ENCODE data around the gene SLC9A9. TPM values are rescaled to one million over a fixed set of nuclear protein-coding genes. Genes with fewer than 3 reads are reported as not detected.

SLC9A9 gene
- total RNA-seq, 4 donors from 2014 or later = 2.1 to 40.4 (median 7.2) TPM

DNA sequence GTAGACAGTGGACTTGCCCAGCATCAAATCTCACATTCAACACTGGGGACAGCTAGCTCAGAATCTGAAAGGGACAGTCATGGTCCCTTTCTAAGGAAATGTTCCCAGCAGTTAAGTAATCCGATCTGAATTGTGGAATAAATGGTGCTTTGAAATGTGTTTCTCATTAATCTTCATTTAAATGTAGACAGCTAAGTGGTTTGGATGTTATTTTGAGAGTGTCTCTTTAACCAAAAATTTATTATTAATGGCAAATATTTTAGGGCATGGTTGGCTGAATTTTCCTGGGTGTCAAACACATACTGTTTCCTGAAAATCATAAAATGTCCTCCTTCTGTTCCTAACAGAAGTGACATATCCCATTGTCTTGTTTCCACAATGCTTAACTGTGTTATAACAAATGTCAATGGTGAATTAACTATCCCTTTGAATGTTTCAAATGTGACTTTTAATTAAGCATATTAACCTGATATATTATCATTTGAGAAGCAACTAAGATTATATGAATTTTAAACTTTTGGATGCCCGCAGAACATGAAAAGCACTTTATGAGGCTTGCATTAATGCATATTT, 517.9 kb downstream of the SLC9A9 start:
- no peaks in the 10 kb centered on the region for H3K4me1 ChIP-seq
- TF ChIP-seq, protein P1, sequence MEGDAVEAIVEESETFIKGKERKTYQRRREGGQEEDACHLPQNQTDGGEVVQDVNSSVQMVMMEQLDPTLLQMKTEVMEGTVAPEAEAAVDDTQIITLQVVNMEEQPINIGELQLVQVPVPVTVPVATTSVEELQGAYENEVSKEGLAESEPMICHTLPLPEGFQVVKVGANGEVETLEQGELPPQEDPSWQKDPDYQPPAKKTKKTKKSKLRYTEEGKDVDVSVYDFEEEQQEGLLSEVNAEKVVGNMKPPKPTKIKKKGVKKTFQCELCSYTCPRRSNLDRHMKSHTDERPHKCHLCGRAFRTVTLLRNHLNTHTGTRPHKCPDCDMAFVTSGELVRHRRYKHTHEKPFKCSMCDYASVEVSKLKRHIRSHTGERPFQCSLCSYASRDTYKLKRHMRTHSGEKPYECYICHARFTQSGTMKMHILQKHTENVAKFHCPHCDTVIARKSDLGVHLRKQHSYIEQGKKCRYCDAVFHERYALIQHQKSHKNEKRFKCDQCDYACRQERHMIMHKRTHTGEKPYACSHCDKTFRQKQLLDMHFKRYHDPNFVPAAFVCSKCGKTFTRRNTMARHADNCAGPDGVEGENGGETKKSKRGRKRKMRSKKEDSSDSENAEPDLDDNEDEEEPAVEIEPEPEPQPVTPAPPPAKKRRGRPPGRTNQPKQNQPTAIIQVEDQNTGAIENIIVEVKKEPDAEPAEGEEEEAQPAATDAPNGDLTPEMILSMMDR (IDR thresholded peaks at IDR 0.05) = no peak
- TF ChIP-seq POLR2A (IDR thresholded peaks at IDR 0.05) = no peak
- no peak overlapping the region for H3K27ac ChIP-seq
- no peaks in the 10 kb centered on the region for H3K36me3 ChIP-seq
- H3K9me3 ChIP-seq = no peaks in the 10 kb centered on the region
- H3K4me3 ChIP-seq = no peak overlapping the region
- DNase-seq = no peak
- no peaks in the 10 kb centered on the region for H3K27me3 ChIP-seq

DNA sequence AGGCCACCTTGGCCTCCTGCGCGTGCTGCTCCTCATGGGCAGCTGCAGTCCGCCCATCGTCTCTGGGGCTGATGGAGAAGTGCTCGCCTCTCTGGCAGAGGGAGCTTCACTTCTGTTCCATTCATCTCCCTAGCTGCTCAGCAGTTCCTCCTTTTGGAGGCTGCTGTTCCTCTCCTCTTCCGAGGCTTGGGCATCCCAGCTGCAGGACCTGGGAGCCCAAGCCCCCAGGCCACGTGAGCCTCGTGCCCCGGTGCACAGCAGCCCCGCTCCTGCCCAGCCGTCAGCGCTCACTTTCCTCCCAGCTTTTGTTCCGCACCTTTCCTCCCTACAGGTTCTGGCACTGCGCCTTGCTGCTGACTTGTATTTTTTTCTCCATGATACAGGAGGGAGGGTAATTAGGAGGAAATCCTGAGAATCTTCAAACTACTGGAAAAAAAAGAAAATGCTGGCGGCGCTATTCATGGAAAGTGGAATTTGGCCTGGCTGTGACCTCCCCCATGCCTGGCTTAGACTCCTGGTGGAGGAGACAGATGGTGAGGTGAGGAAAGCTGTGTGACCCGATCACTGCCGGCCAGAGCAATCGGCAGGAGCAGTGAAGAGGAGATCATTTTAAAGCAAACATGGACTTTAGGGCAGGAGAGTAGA, 518.6 kb downstream of the SLC9A9 start:
- H3K4me1 ChIP-seq = no peaks in the 10 kb centered on the region
- no peak for DNase-seq
- no peak for TF ChIP-seq POLR2A (IDR thresholded peaks at IDR 0.05)
- TF ChIP-seq, protein P1 (IDR thresholded peaks at IDR 0.05) = no peak
- no peak overlapping the region for H3K27ac ChIP-seq
- H3K27me3 ChIP-seq = no peaks in the 10 kb centered on the region
- no peaks in the 10 kb centered on the region for H3K9me3 ChIP-seq
- no peaks in the 10 kb centered on the region for H3K36me3 ChIP-seq
- no peak overlapping the region for H3K4me3 ChIP-seq

DNA sequence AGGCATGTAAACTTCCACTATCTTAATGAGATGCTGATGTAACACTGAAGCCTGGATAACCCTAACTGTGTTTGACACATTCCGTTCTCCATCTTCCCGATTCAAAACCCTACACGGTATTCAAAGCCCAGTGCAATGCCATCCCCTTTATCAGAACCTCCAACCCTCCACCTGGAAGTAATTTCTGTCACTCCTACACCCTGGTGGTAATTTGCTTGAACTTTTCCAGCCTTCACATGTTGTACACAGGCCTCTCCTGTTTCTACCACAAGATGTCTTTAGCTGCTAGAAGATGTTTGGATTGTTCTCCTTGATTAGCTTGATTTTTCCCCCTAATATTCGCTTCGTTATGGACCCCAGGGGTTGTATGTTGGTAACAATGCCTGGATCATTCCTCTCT, 519.8 kb downstream of the SLC9A9 start:
- H3K27ac ChIP-seq = no peak overlapping the region
- no peak for TF ChIP-seq POLR2A (IDR thresholded peaks at IDR 0.05)
- TF ChIP-seq, protein P1 (IDR thresholded peaks at IDR 0.05) = no peak
- DNase-seq = no peak
- no peaks in the 10 kb centered on the region for H3K9me3 ChIP-seq
- H3K36me3 ChIP-seq = no peaks in the 10 kb centered on the region
- H3K4me3 ChIP-seq = no peak overlapping the region
- H3K27me3 ChIP-seq = no peaks in the 10 kb centered on the region
- H3K4me1 ChIP-seq = no peaks in the 10 kb centered on the region

DNA sequence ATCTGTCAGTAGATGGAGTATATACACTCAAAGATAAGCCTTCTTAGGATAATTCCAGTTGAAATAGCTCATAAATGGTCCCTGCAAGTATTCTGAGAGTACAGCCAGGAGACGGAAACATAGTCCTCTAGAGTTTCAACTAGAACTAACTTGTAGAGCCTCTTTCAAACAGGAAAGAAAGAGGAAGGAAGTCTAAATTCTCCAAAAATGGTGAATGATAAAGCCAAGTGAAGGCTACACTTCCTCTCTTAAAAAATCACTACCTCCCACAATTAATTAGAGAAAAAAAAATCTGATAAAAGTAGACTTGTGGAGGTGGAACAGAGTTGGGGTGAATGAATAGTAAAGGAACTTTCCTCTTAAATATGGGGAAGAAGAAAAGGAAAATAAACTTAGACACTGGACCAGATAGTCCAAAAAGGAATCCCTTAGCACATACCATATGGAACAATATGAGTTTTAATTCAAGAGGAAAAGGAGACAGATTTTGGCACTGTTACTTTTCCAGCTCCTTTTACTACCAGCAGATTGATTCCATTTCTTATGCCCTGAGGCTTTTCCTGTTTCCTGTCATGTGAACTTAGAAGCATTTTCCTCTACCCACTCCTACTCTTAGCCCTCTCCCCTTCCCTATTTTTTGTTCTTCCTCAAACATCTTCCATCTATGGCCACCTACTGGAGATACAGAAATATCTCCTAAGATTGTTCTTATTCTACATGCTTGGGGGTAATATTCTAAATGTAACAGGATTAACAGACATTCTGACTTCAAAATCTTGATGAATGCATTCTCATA, 521.1 kb downstream of the SLC9A9 start:
- Histone ChIP-seq H3K36me3 (no peaks in the 10 kb centered on the region), H3K4me3 (no peak overlapping the region), H3K27ac (no peak overlapping the region), H3K4me1 (no peaks in the 10 kb centered on the region), H3K27me3 (no peaks in the 10 kb centered on the region), H3K9me3 (no peaks in the 10 kb centered on the region)
- no peak for DNase-seq
- TF ChIP-seq POLR2A (IDR thresholded peaks at IDR 0.05) = no peak
- TF ChIP-seq, protein P1 (IDR thresholded peaks at IDR 0.05) = no peak

DNA sequence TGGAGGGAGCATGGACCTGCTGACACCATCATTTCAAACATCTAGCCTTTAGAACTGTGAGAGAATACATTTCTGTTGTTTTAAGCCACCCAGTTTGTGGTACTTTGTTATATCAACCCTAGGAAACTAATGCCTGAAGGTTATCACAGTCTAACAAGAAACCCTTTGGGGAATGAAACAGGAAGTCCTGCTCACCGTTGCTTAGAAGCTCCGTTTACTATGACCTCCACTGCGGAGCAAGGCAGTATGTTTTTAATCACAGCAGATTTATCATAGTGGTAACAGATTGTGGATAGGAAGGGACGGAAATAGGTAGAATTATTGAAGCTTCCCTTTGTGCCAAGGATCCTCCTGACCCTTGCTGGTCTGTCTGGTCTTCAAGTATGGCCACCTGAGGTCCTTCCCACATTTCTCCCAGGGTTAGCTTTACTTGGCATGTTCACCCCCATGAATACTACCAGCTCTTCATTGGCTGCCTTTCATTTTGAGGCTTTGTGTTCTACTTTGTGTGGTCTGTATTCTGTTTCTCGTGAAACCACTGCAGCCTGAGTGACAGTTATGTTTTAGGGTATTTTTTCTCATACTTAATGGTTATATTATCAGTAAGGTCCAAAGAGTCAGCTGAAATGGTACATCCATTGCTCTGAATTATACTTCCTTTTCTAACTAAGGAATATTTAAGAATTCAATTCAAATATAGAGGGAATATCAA, 527.1 kb downstream of the SLC9A9 start:
- H3K36me3 ChIP-seq = no peaks in the 10 kb centered on the region
- H3K4me1 ChIP-seq = no peaks in the 10 kb centered on the region
- TF ChIP-seq, protein P1 (IDR thresholded peaks at IDR 0.05) = no peak
- TF ChIP-seq POLR2A (IDR thresholded peaks at IDR 0.05) = no peak
- DNase-seq = no peak
- H3K9me3 ChIP-seq = no peaks in the 10 kb centered on the region
- H3K4me3 ChIP-seq = no peak overlapping the region
- H3K27me3 ChIP-seq = no peaks in the 10 kb centered on the region
- H3K27ac ChIP-seq = no peak overlapping the region
